ENCODE data around the gene NUPR1. TPM values are rescaled to one million over a fixed set of nuclear protein-coding genes. Genes with fewer than 3 reads are reported as not detected.
A peak's percentile ranks its signal among the peaks of the same experiment; 100 is the strongest.

NUPR1 gene, protein sequence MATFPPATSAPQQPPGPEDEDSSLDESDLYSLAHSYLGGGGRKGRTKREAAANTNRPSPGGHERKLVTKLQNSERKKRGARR
- 0.06 TPM for polyA plus RNA-seq (2013, experiment 1 of 2)
- 0.01 TPM for polyA plus RNA-seq (2013, experiment 2 of 2)

- no peak within 1 kb of the TSS for H3K27ac ChIP-seq (replicated peaks; ENCODE audit: low read length)
- no peak within 1 kb of the TSS for H3K4me2 ChIP-seq (ENCODE audit: insufficient read depth, low read length, poor library complexity, severe bottlenecking)
- no peak within 1 kb of the TSS for H2BK15ac ChIP-seq (ENCODE audit: low read length)
- no peak within 1 kb of the TSS for H4K91ac ChIP-seq (ENCODE audit: low read depth, low read length, poor library complexity)
- peaks cover 0 to 4% of the 10 kb centered on the region in 2 donors for H3K4me1 ChIP-seq (ENCODE audit: control insufficient read depth in 2 of 2, insufficient read depth in 1 of 2, low read depth in 1 of 2, low read length in 2 of 2)
- no peaks in the 10 kb centered on the region for H3K27me3 ChIP-seq (ENCODE audit: control insufficient read depth in 3 of 3, insufficient read depth in 3 of 3, low read depth in 1 of 3, low read length in 3 of 3)
- H2BK12ac ChIP-seq (ENCODE audit: low read length): no peak within 1 kb of the TSS
- H4K8ac ChIP-seq (ENCODE audit: low read depth, low read length): no peak within 1 kb of the TSS
- H3K9me3 ChIP-seq (replicated peaks in 1 of 2; ENCODE audit: control insufficient read depth in 2 of 2, insufficient read depth in 1 of 2, low read depth in 1 of 2, low read length in 2 of 2): no peaks in the 10 kb centered on the region
- H3K9ac ChIP-seq (ENCODE audit: low read depth, low read length, poor library complexity): peak within 1 kb of the TSS; percentile 72
- no peak for DNase-seq (ENCODE audit: low spot score)
- no peak within 1 kb of the TSS for H2BK120ac ChIP-seq (ENCODE audit: low read depth, low read length)
- peak within 1 kb of the TSS; percentile 95 for H2AK5ac ChIP-seq (ENCODE audit: low read depth, low read length)
- H2AFZ ChIP-seq (ENCODE audit: low read length): peak within 1 kb of the TSS; percentile 81
- H3K23ac ChIP-seq (ENCODE audit: low read depth, low read length, poor library complexity): no peak within 1 kb of the TSS
- no peak within 1 kb of the TSS for H3K14ac ChIP-seq (ENCODE audit: low read length)
- H2BK5ac ChIP-seq (ENCODE audit: low read length): no peak within 1 kb of the TSS
- no peaks in the 10 kb centered on the region for H3K36me3 ChIP-seq (replicated peaks in 1 of 2; ENCODE audit: control insufficient read depth in 2 of 2, insufficient read depth in 2 of 2, low read length in 2 of 2)
- H3K79me1 ChIP-seq (ENCODE audit: low read depth, low read length): peaks cover 1% of the 10 kb centered on the region
- peak within 1 kb of the TSS; percentile 19 for H3K18ac ChIP-seq (ENCODE audit: low read length)
- peak within 1 kb of the TSS; percentile 1 for H3K4ac ChIP-seq (ENCODE audit: low read length)
- no peak within 1 kb of the TSS for H3K4me3 ChIP-seq (ENCODE audit: low read length in 2 of 2)
- WGBS, 2 donors (ENCODE audit: extremely low coverage in 2 of 2, insufficient read length in 2 of 2, insufficient replicate concordance in 1 of 2): no CpG with 5 or more reads among the region's 22 CpGs
These were observed at the start of gene NUPR1 for GRCh38 chr16:28538733-28539596. NUPR1 (minus strand) TSS chr16:28538974; CDS start chr16:28538907, 67 bp downstream.

DNA sequence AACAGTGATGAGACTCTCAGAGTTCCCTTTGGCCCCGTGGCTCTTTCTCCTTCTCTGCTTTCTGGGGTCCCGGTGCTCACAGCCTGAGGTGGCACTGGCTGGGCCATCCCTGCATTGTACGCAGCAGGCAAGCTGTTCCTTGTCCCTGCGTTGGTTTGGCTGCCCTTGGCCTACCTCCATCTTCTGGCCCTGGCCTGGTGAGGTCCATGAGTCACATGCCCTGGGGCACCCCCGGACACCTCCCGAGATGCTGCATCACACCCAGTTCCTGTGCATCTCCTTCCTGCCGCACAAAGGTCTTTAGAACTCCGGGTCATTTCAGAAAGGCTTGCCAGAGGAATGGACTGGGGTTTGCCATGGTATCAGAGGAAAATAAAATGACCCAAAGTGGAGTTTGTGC is 48.6 kb upstream of the NUPR1 start:
- no CpG with 5 or more reads among the region's 8 CpGs for WGBS, 2 donors (ENCODE audit: extremely low coverage in 2 of 2, insufficient read length in 2 of 2, insufficient replicate concordance in 1 of 2)
- Histone ChIP-seq H3K36me3 (replicated peaks in 1 of 2; ENCODE audit: control insufficient read depth in 2 of 2, insufficient read depth in 2 of 2, low read length in 2 of 2) (peaks cover 28 to 76% of the 10 kb centered on the region in 2 donors), H3K27ac (replicated peaks; ENCODE audit: low read length) (no peak overlapping the region)

GRCh38 chr16:28586466-28586865 is 47.7 kb upstream of the NUPR1 start:
- H2AFZ ChIP-seq (ENCODE audit: low read length): no peak overlapping the region
- H3K27me3 ChIP-seq (ENCODE audit: control insufficient read depth in 3 of 3, insufficient read depth in 3 of 3, low read depth in 1 of 3, low read length in 3 of 3): no peaks in the 10 kb centered on the region
- no peaks in the 10 kb centered on the region for H3K4me1 ChIP-seq (ENCODE audit: control insufficient read depth in 2 of 2, insufficient read depth in 1 of 2, low read depth in 1 of 2, low read length in 2 of 2)
- H3K9ac ChIP-seq (ENCODE audit: low read depth, low read length, poor library complexity): no peak overlapping the region
- H4K91ac ChIP-seq (ENCODE audit: low read depth, low read length, poor library complexity): no peak overlapping the region
- H2BK15ac ChIP-seq (ENCODE audit: low read length): no peak overlapping the region
- no peak overlapping the region for H3K23ac ChIP-seq (ENCODE audit: low read depth, low read length, poor library complexity)
- H2BK5ac ChIP-seq (ENCODE audit: low read length): no peak overlapping the region
- H3K9me3 ChIP-seq (replicated peaks in 1 of 2; ENCODE audit: control insufficient read depth in 2 of 2, insufficient read depth in 1 of 2, low read depth in 1 of 2, low read length in 2 of 2): no peaks in the 10 kb centered on the region
- DNase-seq (ENCODE audit: low spot score): no peak
- no peak overlapping the region for H3K4me2 ChIP-seq (ENCODE audit: insufficient read depth, low read length, poor library complexity, severe bottlenecking)
- no peak overlapping the region for H3K4ac ChIP-seq (ENCODE audit: low read length)
- H2BK120ac ChIP-seq (ENCODE audit: low read depth, low read length): no peak overlapping the region
- peaks cover 31 to 79% of the 10 kb centered on the region in 2 donors for H3K36me3 ChIP-seq (replicated peaks in 1 of 2; ENCODE audit: control insufficient read depth in 2 of 2, insufficient read depth in 2 of 2, low read length in 2 of 2)
- no peak overlapping the region for H3K14ac ChIP-seq (ENCODE audit: low read length)
- H2AK5ac ChIP-seq (ENCODE audit: low read depth, low read length): no peak overlapping the region
- H3K79me1 ChIP-seq (ENCODE audit: low read depth, low read length): no peaks in the 10 kb centered on the region
- H2BK12ac ChIP-seq (ENCODE audit: low read length): no peak overlapping the region
- no peak overlapping the region for H3K27ac ChIP-seq (replicated peaks; ENCODE audit: low read length)
- WGBS, 2 donors (ENCODE audit: extremely low coverage in 2 of 2, insufficient read length in 2 of 2, insufficient replicate concordance in 1 of 2): no CpG with 5 or more reads among the region's 3 CpGs
- no peak overlapping the region for H3K4me3 ChIP-seq (ENCODE audit: low read length in 2 of 2)
- H3K18ac ChIP-seq (ENCODE audit: low read length): no peak overlapping the region
- no peak overlapping the region for H4K8ac ChIP-seq (ENCODE audit: low read depth, low read length)

More for the DNA sequence above, 48.6 kb upstream of the NUPR1 start:
- Histone ChIP-seq H2BK5ac (ENCODE audit: low read length) (no peak overlapping the region), H4K8ac (ENCODE audit: low read depth, low read length) (no peak overlapping the region), H3K9me3 (replicated peaks in 1 of 2; ENCODE audit: control insufficient read depth in 2 of 2, insufficient read depth in 1 of 2, low read depth in 1 of 2, low read length in 2 of 2) (no peaks in the 10 kb centered on the region), H3K4me2 (ENCODE audit: insufficient read depth, low read length, poor library complexity, severe bottlenecking) (no peak overlapping the region), H2AK5ac (ENCODE audit: low read depth, low read length) (no peak overlapping the region), H3K4ac (ENCODE audit: low read length) (no peak overlapping the region), H3K4me3 (ENCODE audit: low read length in 2 of 2) (no peak overlapping the region), H3K79me1 (ENCODE audit: low read depth, low read length) (no peaks in the 10 kb centered on the region), H4K91ac (ENCODE audit: low read depth, low read length, poor library complexity) (no peak overlapping the region), H2BK120ac (ENCODE audit: low read depth, low read length) (no peak overlapping the region), H3K9ac (ENCODE audit: low read depth, low read length, poor library complexity) (no peak overlapping the region), H3K4me1 (ENCODE audit: control insufficient read depth in 2 of 2, insufficient read depth in 1 of 2, low read depth in 1 of 2, low read length in 2 of 2) (no peaks in the 10 kb centered on the region), H2BK12ac (ENCODE audit: low read length) (no peak overlapping the region), H3K23ac (ENCODE audit: low read depth, low read length, poor library complexity) (no peak overlapping the region), H2BK15ac (ENCODE audit: low read length) (no peak overlapping the region), H3K18ac (ENCODE audit: low read length) (no peak overlapping the region), H3K27me3 (ENCODE audit: control insufficient read depth in 3 of 3, insufficient read depth in 3 of 3, low read depth in 1 of 3, low read length in 3 of 3) (no peaks in the 10 kb centered on the region), H2AFZ (ENCODE audit: low read length) (no peak overlapping the region), H3K14ac (ENCODE audit: low read length) (peak overlapping the region; percentile 27)
- no peak for DNase-seq (ENCODE audit: low spot score)

DNA sequence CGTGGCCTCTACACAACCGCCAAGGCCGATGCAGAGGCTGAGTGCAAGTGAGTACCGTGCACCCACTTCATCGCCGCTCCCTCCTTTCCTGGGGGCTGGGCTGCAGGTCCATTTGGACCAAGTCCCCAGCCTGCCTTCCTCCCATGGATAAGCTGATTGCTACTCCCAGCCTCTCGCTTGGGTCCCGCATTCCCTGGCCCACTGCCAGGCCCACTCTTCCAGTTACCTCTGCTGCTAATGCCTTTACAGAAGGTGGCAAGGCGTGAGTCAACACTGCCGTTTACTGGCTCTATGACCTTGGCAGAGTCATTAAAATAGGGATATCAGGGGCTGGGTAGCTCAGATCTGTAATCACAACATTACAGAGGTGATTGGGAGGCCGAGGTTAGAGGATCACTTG is 46.9 kb upstream of the NUPR1 start:
- Histone ChIP-seq H3K36me3 (replicated peaks in 1 of 2; ENCODE audit: control insufficient read depth in 2 of 2, insufficient read depth in 2 of 2, low read length in 2 of 2) (peaks cover 28 to 78% of the 10 kb centered on the region in 2 donors), H4K91ac (ENCODE audit: low read depth, low read length, poor library complexity) (no peak overlapping the region), H4K8ac (ENCODE audit: low read depth, low read length) (no peak overlapping the region), H3K4ac (ENCODE audit: low read length) (no peak overlapping the region), H2BK120ac (ENCODE audit: low read depth, low read length) (no peak overlapping the region), H3K79me1 (ENCODE audit: low read depth, low read length) (peaks cover 2% of the 10 kb centered on the region), H3K4me3 (ENCODE audit: low read length in 2 of 2) (no peak overlapping the region), H2BK15ac (ENCODE audit: low read length) (no peak overlapping the region), H2AK5ac (ENCODE audit: low read depth, low read length) (no peak overlapping the region), H2BK12ac (ENCODE audit: low read length) (no peak overlapping the region), H3K18ac (ENCODE audit: low read length) (no peak overlapping the region), H3K4me2 (ENCODE audit: insufficient read depth, low read length, poor library complexity, severe bottlenecking) (no peak overlapping the region), H2BK5ac (ENCODE audit: low read length) (no peak overlapping the region), H3K4me1 (ENCODE audit: control insufficient read depth in 2 of 2, insufficient read depth in 1 of 2, low read depth in 1 of 2, low read length in 2 of 2) (no peaks in the 10 kb centered on the region), H3K9ac (ENCODE audit: low read depth, low read length, poor library complexity) (no peak overlapping the region), H3K9me3 (replicated peaks in 1 of 2; ENCODE audit: control insufficient read depth in 2 of 2, insufficient read depth in 1 of 2, low read depth in 1 of 2, low read length in 2 of 2) (no peaks in the 10 kb centered on the region), H3K27ac (replicated peaks; ENCODE audit: low read length) (no peak overlapping the region), H3K27me3 (ENCODE audit: control insufficient read depth in 3 of 3, insufficient read depth in 3 of 3, low read depth in 1 of 3, low read length in 3 of 3) (no peaks in the 10 kb centered on the region), H3K23ac (ENCODE audit: low read depth, low read length, poor library complexity) (no peak overlapping the region), H2AFZ (ENCODE audit: low read length) (no peak overlapping the region), H3K14ac (ENCODE audit: low read length) (no peak overlapping the region)
- WGBS, 2 donors (ENCODE audit: extremely low coverage in 2 of 2, insufficient read length in 2 of 2, insufficient replicate concordance in 1 of 2): no CpG with 5 or more reads among the region's 11 CpGs
- no peak for DNase-seq (ENCODE audit: low spot score)

All from neuronal stem cell (in vitro differentiated cells).